ENCODE measurements around the gene TMC8. TPM values are rescaled to one million over a fixed set of nuclear protein-coding genes. Genes with fewer than 3 reads are reported as not detected.
A peak's percentile ranks its signal among the peaks of the same experiment; 100 is the strongest.
"Not testable (repeated sequence)": the region's sequence is repeated elsewhere in the genome, so short reads cannot be mapped to it uniquely, and the experiment has no call there.

Gene TMC8
- total RNA-seq, 2 donors from 2014 or later: 5.3 to 5.4 TPM

- Histone ChIP-seq H3K9ac (ENCODE audit: low read depth in 2 of 2, low read length in 2 of 2) (peak overlapping the region; percentile 57 to 63), H3K9me3 (no peaks in the 10 kb centered on the region), H3K27ac (peak overlapping the region; percentile 88), H3K27me3 (no peaks in the 10 kb centered on the region), H3K36me3 (no peaks in the 10 kb centered on the region), H3K4me1 (peaks cover 57% of the 10 kb centered on the region), H3K4me3 (no peak overlapping the region)
- no peak for DNase-seq
- intact Hi-C loops (cut with DNase I): loop anchor here (5.0 kb wide), 1 partner anchor 44 kb away; the partner anchor contains the start of gene TMC6
- TF ChIP-seq, protein P1, sequence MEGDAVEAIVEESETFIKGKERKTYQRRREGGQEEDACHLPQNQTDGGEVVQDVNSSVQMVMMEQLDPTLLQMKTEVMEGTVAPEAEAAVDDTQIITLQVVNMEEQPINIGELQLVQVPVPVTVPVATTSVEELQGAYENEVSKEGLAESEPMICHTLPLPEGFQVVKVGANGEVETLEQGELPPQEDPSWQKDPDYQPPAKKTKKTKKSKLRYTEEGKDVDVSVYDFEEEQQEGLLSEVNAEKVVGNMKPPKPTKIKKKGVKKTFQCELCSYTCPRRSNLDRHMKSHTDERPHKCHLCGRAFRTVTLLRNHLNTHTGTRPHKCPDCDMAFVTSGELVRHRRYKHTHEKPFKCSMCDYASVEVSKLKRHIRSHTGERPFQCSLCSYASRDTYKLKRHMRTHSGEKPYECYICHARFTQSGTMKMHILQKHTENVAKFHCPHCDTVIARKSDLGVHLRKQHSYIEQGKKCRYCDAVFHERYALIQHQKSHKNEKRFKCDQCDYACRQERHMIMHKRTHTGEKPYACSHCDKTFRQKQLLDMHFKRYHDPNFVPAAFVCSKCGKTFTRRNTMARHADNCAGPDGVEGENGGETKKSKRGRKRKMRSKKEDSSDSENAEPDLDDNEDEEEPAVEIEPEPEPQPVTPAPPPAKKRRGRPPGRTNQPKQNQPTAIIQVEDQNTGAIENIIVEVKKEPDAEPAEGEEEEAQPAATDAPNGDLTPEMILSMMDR (IDR thresholded peaks at IDR 0.05): no peak
These were observed 40.4 kb downstream of the TMC8 start for GRCh38 chr17:78170692-78171590.

GRCh38 chr17:78171591-78172248, 41.1 kb downstream of the TMC8 start:
- Histone ChIP-seq H3K9ac (ENCODE audit: low read depth in 2 of 2, low read length in 2 of 2) (peak overlapping the region; percentile 57 to 63), H3K4me1 (peaks cover 65% of the 10 kb centered on the region), H3K4me3 (peak overlapping the region; percentile 0), H3K27ac (peak overlapping the region; percentile 88)
- H3K9me3 ChIP-seq, DNase-seq, H3K27me3 ChIP-seq, H3K36me3 ChIP-seq: not testable (repeated sequence)
- intact Hi-C loops (cut with DNase I): loop anchor here (5.0 kb wide), 1 partner anchor 44 kb away; the partner anchor contains the start of gene TMC6

DNA sequence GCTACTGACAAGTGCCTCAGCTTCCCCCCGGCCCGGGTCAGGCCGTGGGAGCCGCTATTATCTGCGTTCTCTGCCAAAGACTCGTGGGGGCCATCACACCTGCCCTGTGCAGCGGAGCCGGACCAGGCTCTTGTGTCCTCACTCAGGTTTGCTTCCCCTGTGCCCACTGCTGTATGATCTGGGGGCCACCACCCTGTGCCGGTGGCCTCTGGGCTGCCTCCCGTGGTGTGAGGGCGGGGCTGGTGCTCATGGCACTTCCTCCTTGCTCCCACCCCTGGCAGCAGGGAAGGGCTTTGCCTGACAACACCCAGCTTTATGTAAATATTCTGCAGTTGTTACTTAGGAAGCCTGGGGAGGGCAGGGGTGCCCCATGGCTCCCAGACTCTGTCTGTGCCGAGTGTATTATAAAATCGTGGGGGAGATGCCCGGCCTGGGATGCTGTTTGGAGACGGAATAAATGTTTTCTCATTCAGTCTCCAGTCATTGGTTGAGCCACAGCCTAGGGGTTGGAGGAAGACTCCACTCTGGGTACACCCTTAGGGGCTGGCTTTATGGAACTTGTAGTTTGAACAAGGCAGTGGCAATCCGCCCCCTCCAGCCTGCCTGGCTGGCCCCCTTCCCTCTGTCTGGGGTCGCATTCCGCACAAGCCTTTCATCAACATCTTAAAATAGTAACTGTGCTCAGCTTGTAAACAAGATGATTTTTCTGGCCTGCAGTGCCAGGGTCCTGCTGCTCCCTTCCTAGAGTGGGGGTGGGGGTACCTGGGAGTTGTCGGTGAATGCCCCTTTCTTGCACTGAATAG, 41.9 kb downstream of the TMC8 start:
- intact Hi-C loops (cut with DNase I): loop anchor here (5.0 kb wide), 1 partner anchor 45 kb away; the partner anchor contains the start of gene TMC6
- peak overlapping the region; percentile 57 to 68 for H3K9ac ChIP-seq (ENCODE audit: low read depth in 2 of 2, low read length in 2 of 2)
- TF ChIP-seq, protein P1 (IDR thresholded peaks at IDR 0.05): no peak

DNA sequence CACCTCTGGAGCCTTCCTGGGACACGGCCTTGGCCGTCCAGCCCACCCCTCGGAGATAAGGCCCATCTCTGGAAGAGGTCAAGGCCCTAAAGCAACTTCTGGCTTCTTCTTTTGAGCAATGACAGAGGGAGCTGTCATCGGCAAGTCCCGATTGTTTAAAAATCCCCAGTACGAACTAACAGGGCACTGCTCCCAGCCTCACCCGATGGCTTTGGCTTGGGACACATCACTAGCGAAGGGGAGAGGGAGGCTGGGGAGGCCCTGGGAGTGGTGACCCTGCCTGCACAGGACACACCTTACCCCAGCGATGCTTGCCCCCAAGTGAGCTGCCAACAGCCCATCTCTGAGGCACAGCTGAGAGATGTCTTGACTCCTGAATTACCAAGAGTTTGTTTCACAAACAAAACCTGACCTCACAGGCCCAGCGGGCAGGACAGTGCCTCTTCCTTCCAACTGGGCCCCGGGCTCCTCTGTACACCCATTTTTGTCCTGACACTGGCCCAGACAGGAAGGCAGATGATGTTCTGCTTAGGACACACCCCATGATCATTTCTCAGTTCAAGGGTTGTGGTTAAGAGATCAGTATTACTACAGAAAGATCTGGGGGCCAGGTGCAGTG, 42.6 kb downstream of the TMC8 start:
- Histone ChIP-seq H3K4me3 (no peak overlapping the region), H3K4me1 (peaks cover 71% of the 10 kb centered on the region), H3K9ac (ENCODE audit: low read depth in 2 of 2, low read length in 2 of 2) (peak overlapping the region; percentile 56 to 68), H3K27me3 (no peaks in the 10 kb centered on the region), H3K9me3 (no peaks in the 10 kb centered on the region), H3K36me3 (no peaks in the 10 kb centered on the region), H3K27ac (peak overlapping the region; percentile 88)
- DNase-seq: peak; percentile 45
- intact Hi-C loops (cut with DNase I): loop anchor here (5.0 kb wide), 1 partner anchor 46 kb away; the partner anchor contains the start of gene TMC6
- TF ChIP-seq, protein P1 (IDR thresholded peaks at IDR 0.05): no peak

More for the DNA sequence above, 41.9 kb downstream of the TMC8 start:
- H3K36me3 ChIP-seq: no peaks in the 10 kb centered on the region
- H3K27ac ChIP-seq: peak overlapping the region; percentile 88
- peaks cover 71% of the 10 kb centered on the region for H3K4me1 ChIP-seq
- no peaks in the 10 kb centered on the region for H3K9me3 ChIP-seq
- peak overlapping the region; percentile 0 for H3K4me3 ChIP-seq
- peak; percentile 90 for DNase-seq
- H3K27me3 ChIP-seq: no peaks in the 10 kb centered on the region

DNA sequence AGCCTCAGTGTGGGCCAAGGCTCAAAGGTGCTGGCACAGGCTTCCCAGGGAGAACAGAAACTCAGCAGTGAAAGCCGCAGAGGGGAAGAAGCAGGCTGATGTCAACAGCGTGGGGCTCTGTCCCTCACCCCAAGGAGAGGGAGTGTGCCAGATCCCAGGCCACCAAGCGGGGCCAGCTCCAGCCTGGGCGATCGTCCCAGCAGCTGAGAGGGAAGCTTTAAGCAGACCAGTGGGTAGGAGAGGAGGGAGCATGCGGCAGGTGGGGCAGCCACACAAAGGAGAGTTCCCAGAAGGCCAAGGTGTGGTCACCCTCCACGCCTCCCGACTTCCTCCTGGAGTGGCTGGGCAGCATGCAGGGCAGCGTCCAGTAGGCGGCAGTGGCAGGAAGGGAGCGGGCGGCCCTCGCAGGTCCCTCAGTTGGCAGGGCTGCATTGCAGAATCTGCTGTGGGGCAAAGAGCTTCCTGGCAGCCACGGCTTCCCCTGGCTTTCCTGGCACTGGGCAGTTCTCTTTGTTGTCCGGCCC, 43.8 kb downstream of the TMC8 start:
- DNase-seq: peak; percentile 92
- H3K9ac ChIP-seq (ENCODE audit: low read depth in 2 of 2, low read length in 2 of 2): peak overlapping the region; percentile 62 to 68
- H3K27me3 ChIP-seq: no peaks in the 10 kb centered on the region
- H3K9me3 ChIP-seq: no peaks in the 10 kb centered on the region
- H3K4me3 ChIP-seq: no peak overlapping the region
- peak overlapping the region; percentile 88 for H3K27ac ChIP-seq
- H3K4me1 ChIP-seq: peaks cover 71% of the 10 kb centered on the region
- intact Hi-C loops (cut with DNase I): loop anchor here (5.0 kb wide), 1 partner anchor 47 kb away; the partner anchor contains the start of gene TMC6
- TF ChIP-seq, protein P1 (IDR thresholded peaks at IDR 0.05): peak; percentile 42
- H3K36me3 ChIP-seq: no peaks in the 10 kb centered on the region
